Body of pancreas (tissue), 4 donors: ENCODE measurements around the gene RANBP17.

ENCODE experiments used
- CTCF ChIP-seq, 7 experiments: fragments of 450-650 bp in 4 of 7; fragments of 200-600 bp in 3 of 7; sonication (generic) in 3 of 7; IDR thresholded peaks; one replicate each; pipeline ENCODE4 v1.5.1; 2016 to 2019; ENCODE audit warnings: antibody characterized with exemption in 7 of 7
- POLR2A ChIP-seq, 3 donors: fragments of 450-650 bp; IDR thresholded peaks; one replicate each; pipeline ENCODE4 v1.6.1; 2016; ENCODE audit warnings: antibody characterized with exemption in 3 of 3, mild to moderate bottlenecking in 2 of 3

GRCh38 chr5:171142617-171143016, 280.8 kb downstream of the RANBP17 start:
- TF ChIP-seq CTCF (IDR thresholded peaks at IDR 0.05): no peak
- no peak for TF ChIP-seq POLR2A (IDR thresholded peaks at IDR 0.05)
